Measurements from ENCODE around the gene RPS19. TPM values are rescaled to one million over a fixed set of nuclear protein-coding genes. Genes with fewer than 3 reads are reported as not detected.

RPS19 gene
- polyA plus RNA-seq, 1 donor (not counting 4 experiments of a cell fraction or from before 2014, with no cell fraction given): 2,290 TPM

DNA sequence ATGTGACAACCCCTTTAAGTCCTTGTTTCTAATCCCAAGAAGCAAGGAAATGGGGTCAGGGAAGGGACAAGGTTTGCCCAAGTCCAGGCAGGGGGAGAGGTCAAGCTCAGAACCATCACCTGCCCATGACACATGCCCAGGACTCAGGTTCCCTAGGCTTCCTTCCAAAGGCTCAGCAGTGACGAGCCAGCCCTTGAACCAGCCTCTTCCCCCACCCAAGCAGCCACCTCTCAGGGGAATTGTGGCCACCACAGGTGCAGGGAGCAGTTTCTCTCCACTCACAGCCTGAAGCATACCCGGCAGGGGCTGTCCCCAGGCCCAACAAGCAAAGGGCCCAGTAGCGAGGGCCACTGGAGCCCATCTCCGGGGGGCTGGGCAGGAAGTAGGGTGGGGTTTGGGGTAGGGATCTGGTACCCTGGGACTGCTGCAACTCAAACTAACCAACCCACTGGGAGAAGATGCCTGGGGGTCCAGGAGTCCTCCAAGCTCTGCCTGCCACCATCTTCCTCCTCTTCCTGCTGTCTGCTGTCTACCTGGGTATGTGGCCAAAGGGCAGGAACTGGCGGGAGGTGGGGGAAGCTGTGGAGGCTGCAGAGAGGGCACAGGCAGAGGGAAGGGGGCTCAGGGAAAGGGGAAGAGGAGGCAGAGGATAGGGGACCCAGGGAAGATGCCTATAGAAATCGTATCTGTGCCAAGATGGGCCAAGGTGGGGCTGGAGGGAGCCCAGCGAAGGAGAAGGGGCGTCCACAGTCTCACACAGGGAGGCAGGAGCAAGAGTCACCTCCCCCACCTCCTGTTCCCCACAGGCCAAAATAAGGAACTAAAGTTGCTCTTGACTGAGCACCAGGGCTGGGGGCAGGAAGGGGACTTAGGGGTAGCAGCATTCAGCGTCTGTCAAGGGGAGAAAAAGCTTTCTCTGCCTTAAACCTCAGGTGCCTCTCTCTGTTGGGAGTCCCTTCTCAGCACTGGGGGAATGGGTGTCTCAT is 17.1 kb downstream of the RPS19 start, which contains the start of gene CD79A:
TSS of gene CD79A (plus strand) at position 433 of the 986 bp plus-strand sequence. CDS start at position 459, 26 bp downstream.
- H3K4me2 ChIP-seq (ENCODE audit: control insufficient read depth, extremely low read depth, insufficient read depth, low read depth, low read length): no peak within 1 kb of the TSS
- H3K9ac ChIP-seq (ENCODE audit: control insufficient read depth, extremely low read depth, insufficient read depth, low read length): no peak within 1 kb of the TSS
- H3K9me3 ChIP-seq (ENCODE audit: control insufficient read depth, low read depth, low read length): no peaks in the 10 kb centered on the region
- no peak for TF ChIP-seq EZH2 (IDR thresholded peaks at IDR 0.05; ENCODE audit: low read length)
- TF ChIP-seq, protein P1, sequence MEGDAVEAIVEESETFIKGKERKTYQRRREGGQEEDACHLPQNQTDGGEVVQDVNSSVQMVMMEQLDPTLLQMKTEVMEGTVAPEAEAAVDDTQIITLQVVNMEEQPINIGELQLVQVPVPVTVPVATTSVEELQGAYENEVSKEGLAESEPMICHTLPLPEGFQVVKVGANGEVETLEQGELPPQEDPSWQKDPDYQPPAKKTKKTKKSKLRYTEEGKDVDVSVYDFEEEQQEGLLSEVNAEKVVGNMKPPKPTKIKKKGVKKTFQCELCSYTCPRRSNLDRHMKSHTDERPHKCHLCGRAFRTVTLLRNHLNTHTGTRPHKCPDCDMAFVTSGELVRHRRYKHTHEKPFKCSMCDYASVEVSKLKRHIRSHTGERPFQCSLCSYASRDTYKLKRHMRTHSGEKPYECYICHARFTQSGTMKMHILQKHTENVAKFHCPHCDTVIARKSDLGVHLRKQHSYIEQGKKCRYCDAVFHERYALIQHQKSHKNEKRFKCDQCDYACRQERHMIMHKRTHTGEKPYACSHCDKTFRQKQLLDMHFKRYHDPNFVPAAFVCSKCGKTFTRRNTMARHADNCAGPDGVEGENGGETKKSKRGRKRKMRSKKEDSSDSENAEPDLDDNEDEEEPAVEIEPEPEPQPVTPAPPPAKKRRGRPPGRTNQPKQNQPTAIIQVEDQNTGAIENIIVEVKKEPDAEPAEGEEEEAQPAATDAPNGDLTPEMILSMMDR (optimal IDR thresholded peaks at IDR 0.05 in 1 of 3, IDR thresholded peaks at IDR 0.05 in 1 of 3, conservative IDR thresholded peaks at IDR 0.05 in 1 of 3; ENCODE audit: extremely low read depth in 1 of 3, insufficient read depth in 2 of 3, low read length in 3 of 3): no peak
- H3K27ac ChIP-seq (ENCODE audit: control insufficient read depth, insufficient read depth, low read length): no peak within 1 kb of the TSS
- dilution Hi-C loops (cut with MboI; ENCODE audit: extremely low pct_ligation_motif_present, low sequenced_read_pairs): no loop called here
- no peaks in the 10 kb centered on the region for H3K36me3 ChIP-seq (ENCODE audit: control insufficient read depth in 2 of 2, extremely low read depth in 1 of 2, insufficient read depth in 2 of 2, low read length in 2 of 2)
- peaks cover 8% of the 10 kb centered on the region for H4K20me1 ChIP-seq (ENCODE audit: control insufficient read depth, extremely low read depth, insufficient read depth, low read length)
- H3K4me1 ChIP-seq (ENCODE audit: control insufficient read depth, extremely low read depth, insufficient read depth, low read length): peaks cover 1% of the 10 kb centered on the region
- H3K4me3 ChIP-seq (ENCODE audit: control insufficient read depth in 2 of 3, extremely low read depth in 1 of 3, insufficient read depth in 2 of 3, low read depth in 1 of 3, low read length in 3 of 3): no peak within 1 kb of the TSS
- H3K9me1 ChIP-seq (ENCODE audit: control insufficient read depth, extremely low read depth, insufficient read depth, low read length): no peaks in the 10 kb centered on the region
- H3K27me3 ChIP-seq (ENCODE audit: control insufficient read depth, extremely low read depth, insufficient read depth, low read length): peaks cover 5% of the 10 kb centered on the region
- H3K79me2 ChIP-seq (ENCODE audit: control insufficient read depth, insufficient read depth, low read length): no peaks in the 10 kb centered on the region
- H2AFZ ChIP-seq (ENCODE audit: control insufficient read depth, low read length): no peak within 1 kb of the TSS
- no peak for DNase-seq (ENCODE audit: low read depth, low spot score)
- no peak for FAIRE-seq

DNA sequence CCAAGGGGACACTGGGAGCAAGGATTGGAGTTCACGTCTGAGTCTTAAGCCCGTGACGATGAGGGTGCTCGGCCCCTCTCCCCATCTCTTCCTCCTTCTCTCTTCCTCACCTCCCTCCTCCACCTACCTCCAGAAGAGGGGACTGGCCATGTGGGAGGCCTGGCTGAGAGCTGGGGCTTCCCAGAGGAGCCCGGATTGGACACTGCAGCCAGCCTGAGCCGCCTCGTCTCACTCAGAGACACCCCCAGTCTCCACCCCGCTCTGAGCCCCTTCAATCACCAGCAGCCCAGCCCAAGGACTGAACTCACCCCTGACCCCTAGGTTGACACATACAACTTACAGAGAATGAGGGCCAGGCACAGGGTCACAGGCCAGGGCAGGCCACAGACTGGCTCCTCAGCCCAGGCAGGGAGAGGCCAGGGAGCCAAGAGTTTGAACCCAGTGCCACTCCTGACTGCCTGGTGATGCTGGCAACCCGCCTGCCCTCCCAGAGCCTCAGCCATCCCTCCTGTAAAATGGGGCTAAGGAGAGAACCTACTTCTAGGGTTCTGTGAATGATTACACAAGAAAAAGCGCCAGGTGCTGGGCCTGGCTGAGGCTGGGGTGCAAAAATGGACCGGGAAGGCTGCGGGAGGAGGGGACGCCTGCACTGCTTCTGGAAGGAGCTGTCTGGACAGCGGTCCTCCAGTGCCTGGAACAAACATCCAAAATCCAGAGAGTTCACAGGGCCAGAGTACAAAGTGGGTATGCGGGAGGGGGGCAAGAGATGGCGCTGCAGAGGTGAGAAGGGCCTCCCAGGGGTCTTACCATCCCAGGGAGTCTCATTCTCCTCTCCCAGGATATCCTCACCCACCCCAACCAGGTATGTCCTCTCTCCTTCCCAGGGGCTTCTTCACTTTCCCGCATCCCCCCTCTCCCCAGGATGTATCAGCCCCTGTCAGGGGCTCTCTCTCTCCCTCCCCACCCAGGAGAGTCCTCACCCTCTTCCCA is 18.2 kb downstream of the RPS19 start:
- no peaks in the 10 kb centered on the region for H3K9me3 ChIP-seq (ENCODE audit: control insufficient read depth, low read depth, low read length)
- H3K79me2 ChIP-seq (ENCODE audit: control insufficient read depth, insufficient read depth, low read length): no peaks in the 10 kb centered on the region
- peaks cover 5% of the 10 kb centered on the region for H3K27me3 ChIP-seq (ENCODE audit: control insufficient read depth, extremely low read depth, insufficient read depth, low read length)
- TF ChIP-seq, protein P1 (optimal IDR thresholded peaks at IDR 0.05 in 1 of 3, IDR thresholded peaks at IDR 0.05 in 1 of 3, conservative IDR thresholded peaks at IDR 0.05 in 1 of 3; ENCODE audit: extremely low read depth in 1 of 3, insufficient read depth in 2 of 3, low read length in 3 of 3): no peak
- no peak for TF ChIP-seq EZH2 (IDR thresholded peaks at IDR 0.05; ENCODE audit: low read length)
- no peak overlapping the region for H2AFZ ChIP-seq (ENCODE audit: control insufficient read depth, low read length)
- H3K36me3 ChIP-seq (ENCODE audit: control insufficient read depth in 2 of 2, extremely low read depth in 1 of 2, insufficient read depth in 2 of 2, low read length in 2 of 2): no peaks in the 10 kb centered on the region
- H3K27ac ChIP-seq (ENCODE audit: control insufficient read depth, insufficient read depth, low read length): no peak overlapping the region
- DNase-seq (ENCODE audit: low read depth, low spot score) (no peak), FAIRE-seq (no peak)
- no peak overlapping the region for H3K4me3 ChIP-seq (ENCODE audit: control insufficient read depth in 2 of 3, extremely low read depth in 1 of 3, insufficient read depth in 2 of 3, low read depth in 1 of 3, low read length in 3 of 3)
- dilution Hi-C loops (cut with MboI; ENCODE audit: extremely low pct_ligation_motif_present, low sequenced_read_pairs): no loop called here
- no peaks in the 10 kb centered on the region for H3K9me1 ChIP-seq (ENCODE audit: control insufficient read depth, extremely low read depth, insufficient read depth, low read length)
- no peak overlapping the region for H3K4me2 ChIP-seq (ENCODE audit: control insufficient read depth, extremely low read depth, insufficient read depth, low read depth, low read length)
- peaks cover 6% of the 10 kb centered on the region for H3K4me1 ChIP-seq (ENCODE audit: control insufficient read depth, extremely low read depth, insufficient read depth, low read length)
- no peaks in the 10 kb centered on the region for H4K20me1 ChIP-seq (ENCODE audit: control insufficient read depth, extremely low read depth, insufficient read depth, low read length)
- no peak overlapping the region for H3K9ac ChIP-seq (ENCODE audit: control insufficient read depth, extremely low read depth, insufficient read depth, low read length)

All from keratinocyte (primary cell).